Subcutaneous preadipocyte (primary cell): ENCODE data around the gene KCNT2. TPM values are rescaled to one million over a fixed set of nuclear protein-coding genes. Genes with fewer than 3 reads are reported as not detected.

ENCODE experiments used
- small RNA-seq: library from RNA; depleted of rRNA; stranded (forward); fragments of <200 nt; gene quantifications from one replicate; pipeline ENCODE3, GENCODE V24; 2012
- total RNA-seq: library from RNA; depleted of rRNA; stranded (reverse); fragments of >200 nt; gene quantifications from 2 replicates; pipeline ENCODE4 v1.2.3, GENCODE V29; 2012

KCNT2 gene
- 0.73 and 0.78 TPM in 2 replicates for total RNA-seq

DNA sequence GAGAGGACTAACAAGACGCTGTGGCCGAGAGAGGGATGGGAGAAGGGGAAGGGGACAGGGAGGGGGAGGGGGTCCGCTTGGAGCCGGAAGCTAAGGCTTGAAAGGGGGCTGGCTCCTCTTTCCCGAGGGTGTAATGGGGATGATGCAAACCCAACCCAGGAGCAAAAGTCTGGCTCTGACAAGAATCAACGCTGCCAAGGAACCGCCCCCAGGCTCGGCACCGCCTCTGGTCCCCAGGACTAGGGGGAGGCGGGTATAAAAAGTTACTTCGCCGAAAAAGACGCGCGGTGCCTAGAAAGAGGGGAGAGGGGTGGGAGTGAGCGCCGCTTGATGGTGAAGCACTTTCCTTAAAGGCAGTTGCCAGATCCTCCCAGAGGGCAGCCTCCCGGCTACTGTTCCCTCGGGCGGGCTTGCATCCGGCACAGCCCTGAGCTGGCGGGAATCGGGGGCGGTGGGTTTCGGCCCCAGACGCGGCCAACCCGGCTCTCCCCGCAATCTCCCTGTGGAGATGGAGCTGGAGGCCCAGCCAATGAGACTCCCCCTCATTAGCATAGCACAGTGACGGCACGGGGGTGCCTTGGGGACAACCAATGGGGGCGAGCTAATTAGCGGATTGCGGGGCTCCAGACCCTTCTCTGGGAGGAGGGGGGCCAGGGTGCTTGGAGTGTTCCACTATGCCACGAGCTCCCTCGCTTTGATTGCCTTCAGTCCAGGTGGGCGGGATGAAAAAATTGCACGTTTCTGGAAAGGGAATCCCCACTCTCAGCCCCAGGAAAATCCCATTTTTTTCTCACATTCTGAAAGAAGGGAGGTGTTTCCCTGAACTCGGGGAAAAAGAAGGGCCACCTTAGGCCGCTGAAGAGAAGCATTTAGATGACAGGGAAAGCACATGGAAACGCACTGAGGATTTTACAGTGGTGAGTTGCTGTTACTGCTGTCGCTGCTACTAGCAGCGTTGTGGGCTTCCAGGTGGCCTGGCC is at the start of gene KCNT2:
Gene KCNT2 (minus strand): TSS at position 51 of the 980 bp plus-strand sequence. CDS start 131 bp downstream, outside the sequence.

DNA sequence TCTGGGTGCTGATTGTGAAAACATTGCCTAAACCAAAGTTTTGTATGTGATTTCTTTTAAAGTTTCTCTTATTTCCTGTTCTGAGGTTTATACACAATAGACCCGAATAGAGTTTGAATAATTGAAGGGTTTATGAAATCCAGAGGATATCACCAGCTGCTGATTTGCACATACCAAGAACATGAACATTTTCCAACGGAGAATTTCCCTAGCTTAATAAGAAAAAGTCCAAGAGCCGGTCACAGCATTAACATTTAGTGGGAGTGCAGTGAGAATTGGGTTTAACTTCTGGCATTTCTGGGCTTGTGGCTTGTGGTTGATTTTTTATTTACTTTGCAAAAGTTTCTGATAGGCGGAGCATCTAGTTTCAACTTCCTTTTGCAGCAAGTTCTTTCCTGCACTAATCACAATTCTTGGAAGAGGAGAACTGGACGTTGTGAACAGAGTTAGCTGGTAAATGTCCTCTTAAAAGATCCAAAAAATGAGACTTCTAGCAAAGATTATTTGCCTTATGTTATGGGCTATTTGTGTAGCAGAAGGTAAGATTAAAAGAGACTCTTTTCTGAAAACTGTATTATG is 43.5 kb upstream of the KCNT2 start, which contains the start of gene CFH:
Gene CFH (plus strand): TSS at position 407 of the 579 bp plus-strand sequence. CDS start 75 bp downstream, at position 482.

Small RNA genes within 50 kb of the gene (small RNA-seq; reads per million reads assigned to genes)
- not detected for gene MIR4735

Other genes with a start within 250 kb of the KCNT2 start
- gene CFH, start 43.6 kb upstream of the KCNT2 start, total RNA-seq: 19.2 and 23.5 TPM in 2 replicates
- gene CFHR3, start 166.4 kb upstream of the KCNT2 start, total RNA-seq: not detected in 2 replicates
- gene CFHR1, start 211.3 kb upstream of the KCNT2 start, total RNA-seq: not detected in 2 replicates